K562 (cell line): ENCODE data around the gene KLB. TPM values are rescaled to one million over a fixed set of nuclear protein-coding genes. Genes with fewer than 3 reads are reported as not detected.

Experiments
- CBX3 ChIP-seq, 2 experiments: IDR thresholded peaks; 1 replicate in 1 of 2; 2 replicates in 1 of 2; pipeline ENCODE4 v1.6.1; 2012; ENCODE audit warnings: inconsistent platforms in 2 of 2, low read length in 2 of 2, borderline replicate concordance in 1 of 2, control low read depth in 1 of 2
- ETS1 ChIP-seq: conservative IDR thresholded peaks from 2 replicates; pipeline ENCODE4 v1.6.1; 2011; ENCODE audit warnings: low read depth, mild to moderate bottlenecking, low read length; ENCODE audit not compliant: control insufficient read depth
- ETV5 ChIP-seq: sonication (generic); formaldehyde crosslinking; IDR thresholded peaks from 2 replicates; pipeline ENCODE4 v1.4.0; 2020; ENCODE audit warnings: low read depth, mild to moderate bottlenecking, missing genetic modification reagents
- MAFG ChIP-seq: fragments of 450-650 bp; conservative IDR thresholded peaks from 2 replicates; pipeline ENCODE4 v1.6.1; 2016; ENCODE audit warnings: missing genetic modification characterization, missing compliant biosample characterization
- MCM3 ChIP-seq: fragments of 450-650 bp; IDR thresholded peaks from 2 replicates; pipeline ENCODE4 v1.6.1; 2016
- NCOA2 ChIP-seq, 2 experiments: fragments of 450-650 bp; IDR thresholded peaks; 2 replicates each; pipeline ENCODE4 v1.6.1; 2018; ENCODE audit warnings: mild to moderate bottlenecking in 2 of 2, moderate library complexity in 1 of 2; ENCODE audit not compliant: partially characterized antibody in 2 of 2
- NCOR1 ChIP-seq: fragments of 450-650 bp; IDR thresholded peaks from 2 replicates; pipeline ENCODE4 v1.6.1; 2016; ENCODE audit warnings: mild to moderate bottlenecking, moderate library complexity
- ZBTB8A ChIP-seq: fragments of 450-650 bp; IDR thresholded peaks from 2 replicates; pipeline ENCODE4 v1.6.1; 2018; ENCODE audit warnings: mild to moderate bottlenecking, moderate library complexity; ENCODE audit not compliant: partially characterized antibody
- ZNF232 ChIP-seq: sonication (generic); formaldehyde crosslinking; IDR thresholded peaks from 2 replicates; pipeline ENCODE4 v1.8.0; 2022; ENCODE audit warnings: mild to moderate bottlenecking, missing genetic modification reagents
- ZNF592 ChIP-seq: fragments of 450-650 bp; IDR thresholded peaks from 2 replicates; pipeline ENCODE4 v1.6.1; 2017; ENCODE audit warnings: antibody characterized with exemption, mild to moderate bottlenecking
- ZNF780A ChIP-seq: fragments of 250-450 bp; sonication (Bioruptor Pico); IDR thresholded peaks from 2 replicates; pipeline ENCODE4 v1.5.0; 2021; ENCODE audit warnings: mild to moderate bottlenecking
- polyA plus RNA-seq, 8 experiments: library from polyadenylated mRNA; depleted of rRNA in 4 of 8; stranded (reverse) in 5 of 8; unstranded in 3 of 8; fragments of >200 nt; fragmentation: Nextera tagmentation in 2 of 8; fragmentation: Illumina TruSeq in 1 of 8; extraction: Ambion mirVana in 2 of 8; extraction: Trizol in 1 of 8; gene quantifications; 2 replicates each; pipeline versions ENCODE4 v1.2.1 to v1.2.3, GENCODE V29; 2011 to 2014; ENCODE audit warnings: inconsistent platforms in 1 of 8, missing spikeins in 1 of 8
- total RNA-seq, 7 experiments: library from RNA; depleted of rRNA in 6 of 7; stranded (reverse); fragments of >200 nt in 6 of 7; fragmentation: Illumina TruSeq in 2 of 7; extraction: Trizol in 2 of 7; gene quantifications; 2 replicates each; pipeline versions ENCODE4 v1.2.1 to v1.2.3, GENCODE V29; 2011 to 2021; ENCODE audit warnings: low replicate concordance in 1 of 7
- TF ChIP-seq, protein P1 (sequence below): fragments of 450-650 bp; formaldehyde crosslinking; IDR thresholded peaks from 2 replicates; pipeline ENCODE4 v1.4.0; 2020; ENCODE audit warnings: mild to moderate bottlenecking, moderate library complexity
- TF ChIP-seq, protein P2 (sequence below), 3 experiments: IDR thresholded peaks in 2 of 3; conservative IDR thresholded peaks in 1 of 3; 2 replicates each; pipeline ENCODE4 v1.5.1; 2011 to 2012; ENCODE audit warnings: low read length in 3 of 3, mild to moderate bottlenecking in 3 of 3, control low read depth in 2 of 3, improper control_type of control experiment in 1 of 3, inconsistent platforms in 1 of 3, low read depth in 1 of 3, mixed read lengths in 1 of 3, moderate library complexity in 1 of 3; ENCODE audit not compliant: insufficient read depth in 2 of 3
- TF ChIP-seq, protein P3 (sequence below): fragments of 250-450 bp; sonication (Bioruptor Pico); IDR thresholded peaks from 2 replicates; pipeline ENCODE4 v1.4.0; 2020; ENCODE audit warnings: mild to moderate bottlenecking, moderate library complexity

The KLB gene
- total and polyA plus RNA-seq, 9 of the 15 experiments (the other 6 are each of a cell fraction or from before 2014, with no cell fraction given): 0.04 to 0.13 TPM; not detected in 7

- TF ChIP-seq ZNF780A (no peak), NCOA2 (IDR thresholded peaks at IDR 0.05; ENCODE audit: partially characterized antibody in 2 of 2) (no peak), MCM3 (no peak), NCOR1 (no peak), ZNF592 (peak; percentile 44), MAFG (tag) (peak; percentile 18; the same call in 1 of the 2 replicates), CBX3 (IDR thresholded peaks at IDR 0.05; ENCODE audit: borderline replicate concordance in 1 of 2, low read length in 2 of 2) (0 out of 3 replicates have a peak, but pooled peaks of 1 of the 2 experiments have one; percentile 25), ETV5 (CRISPR knock-in tag) (no peak), ZNF232 (CRISPR knock-in tag) (no peak), ZBTB8A (no peak), ETS1 (no peak)
- TF ChIP-seq, protein P1, sequence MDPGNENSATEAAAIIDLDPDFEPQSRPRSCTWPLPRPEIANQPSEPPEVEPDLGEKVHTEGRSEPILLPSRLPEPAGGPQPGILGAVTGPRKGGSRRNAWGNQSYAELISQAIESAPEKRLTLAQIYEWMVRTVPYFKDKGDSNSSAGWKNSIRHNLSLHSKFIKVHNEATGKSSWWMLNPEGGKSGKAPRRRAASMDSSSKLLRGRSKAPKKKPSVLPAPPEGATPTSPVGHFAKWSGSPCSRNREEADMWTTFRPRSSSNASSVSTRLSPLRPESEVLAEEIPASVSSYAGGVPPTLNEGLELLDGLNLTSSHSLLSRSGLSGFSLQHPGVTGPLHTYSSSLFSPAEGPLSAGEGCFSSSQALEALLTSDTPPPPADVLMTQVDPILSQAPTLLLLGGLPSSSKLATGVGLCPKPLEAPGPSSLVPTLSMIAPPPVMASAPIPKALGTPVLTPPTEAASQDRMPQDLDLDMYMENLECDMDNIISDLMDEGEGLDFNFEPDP: no peak
- TF ChIP-seq, protein P2, sequence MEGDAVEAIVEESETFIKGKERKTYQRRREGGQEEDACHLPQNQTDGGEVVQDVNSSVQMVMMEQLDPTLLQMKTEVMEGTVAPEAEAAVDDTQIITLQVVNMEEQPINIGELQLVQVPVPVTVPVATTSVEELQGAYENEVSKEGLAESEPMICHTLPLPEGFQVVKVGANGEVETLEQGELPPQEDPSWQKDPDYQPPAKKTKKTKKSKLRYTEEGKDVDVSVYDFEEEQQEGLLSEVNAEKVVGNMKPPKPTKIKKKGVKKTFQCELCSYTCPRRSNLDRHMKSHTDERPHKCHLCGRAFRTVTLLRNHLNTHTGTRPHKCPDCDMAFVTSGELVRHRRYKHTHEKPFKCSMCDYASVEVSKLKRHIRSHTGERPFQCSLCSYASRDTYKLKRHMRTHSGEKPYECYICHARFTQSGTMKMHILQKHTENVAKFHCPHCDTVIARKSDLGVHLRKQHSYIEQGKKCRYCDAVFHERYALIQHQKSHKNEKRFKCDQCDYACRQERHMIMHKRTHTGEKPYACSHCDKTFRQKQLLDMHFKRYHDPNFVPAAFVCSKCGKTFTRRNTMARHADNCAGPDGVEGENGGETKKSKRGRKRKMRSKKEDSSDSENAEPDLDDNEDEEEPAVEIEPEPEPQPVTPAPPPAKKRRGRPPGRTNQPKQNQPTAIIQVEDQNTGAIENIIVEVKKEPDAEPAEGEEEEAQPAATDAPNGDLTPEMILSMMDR (IDR thresholded peaks at IDR 0.05 in 2 of 3, conservative IDR thresholded peaks at IDR 0.05 in 1 of 3; ENCODE audit: insufficient read depth in 2 of 3, low read depth in 1 of 3, low read length in 3 of 3): peak; percentile 72 to 96 (median 86)
- TF ChIP-seq, protein P3, sequence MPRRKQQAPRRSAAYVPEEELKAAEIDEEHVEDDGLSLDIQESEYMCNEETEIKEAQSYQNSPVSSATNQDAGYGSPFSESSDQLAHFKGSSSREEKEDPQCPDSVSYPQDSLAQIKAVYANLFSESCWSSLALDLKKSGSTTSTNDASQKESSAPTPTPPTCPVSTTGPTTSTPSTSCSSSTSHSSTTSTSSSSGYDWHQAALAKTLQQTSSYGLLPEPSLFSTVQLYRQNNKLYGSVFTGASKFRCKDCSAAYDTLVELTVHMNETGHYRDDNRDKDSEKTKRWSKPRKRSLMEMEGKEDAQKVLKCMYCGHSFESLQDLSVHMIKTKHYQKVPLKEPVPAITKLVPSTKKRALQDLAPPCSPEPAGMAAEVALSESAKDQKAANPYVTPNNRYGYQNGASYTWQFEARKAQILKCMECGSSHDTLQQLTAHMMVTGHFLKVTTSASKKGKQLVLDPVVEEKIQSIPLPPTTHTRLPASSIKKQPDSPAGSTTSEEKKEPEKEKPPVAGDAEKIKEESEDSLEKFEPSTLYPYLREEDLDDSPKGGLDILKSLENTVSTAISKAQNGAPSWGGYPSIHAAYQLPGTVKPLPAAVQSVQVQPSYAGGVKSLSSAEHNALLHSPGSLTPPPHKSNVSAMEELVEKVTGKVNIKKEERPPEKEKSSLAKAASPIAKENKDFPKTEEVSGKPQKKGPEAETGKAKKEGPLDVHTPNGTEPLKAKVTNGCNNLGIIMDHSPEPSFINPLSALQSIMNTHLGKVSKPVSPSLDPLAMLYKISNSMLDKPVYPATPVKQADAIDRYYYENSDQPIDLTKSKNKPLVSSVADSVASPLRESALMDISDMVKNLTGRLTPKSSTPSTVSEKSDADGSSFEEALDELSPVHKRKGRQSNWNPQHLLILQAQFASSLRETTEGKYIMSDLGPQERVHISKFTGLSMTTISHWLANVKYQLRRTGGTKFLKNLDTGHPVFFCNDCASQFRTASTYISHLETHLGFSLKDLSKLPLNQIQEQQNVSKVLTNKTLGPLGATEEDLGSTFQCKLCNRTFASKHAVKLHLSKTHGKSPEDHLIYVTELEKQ (CRISPR knock-in tag): no peak
Measured at GRCh38 chr4:39469429-39470077, 62.8 kb downstream of the KLB start (continued).
